SJCRH30 (cell line): ENCODE data around the gene RASA3. TPM values are rescaled to one million over a fixed set of nuclear protein-coding genes. Genes with fewer than 3 reads are reported as not detected.
"Not testable (repeated sequence)": the region's sequence is repeated elsewhere in the genome, so short reads cannot be mapped to it uniquely, and the experiment has no call there.

Experiments
- DNase-seq, 2 experiments: peaks; one replicate each; pipeline ENCODE4 v3.0.0-alpha.2; 2015 to 2020
- H3K27ac ChIP-seq: fragments of 250-450 bp; sonication (Bioruptor Pico); 2 replicates; pipeline ENCODE4 v1.5.1; 2020; ENCODE audit warnings: mild to moderate bottlenecking, moderate library complexity
- H3K27me3 ChIP-seq: fragments of 250-450 bp; sonication (Bioruptor Pico); 2 replicates; pipeline ENCODE4 v1.5.1; 2020; ENCODE audit warnings: mild to moderate bottlenecking, moderate library complexity
- H3K36me3 ChIP-seq: fragments of 250-450 bp; sonication (Bioruptor Pico); 2 replicates; pipeline ENCODE4 v1.5.1; 2020; ENCODE audit warnings: mild to moderate bottlenecking, moderate library complexity
- H3K4me1 ChIP-seq: fragments of 250-450 bp; sonication (Bioruptor Pico); 2 replicates; pipeline ENCODE4 v1.5.1; 2020; ENCODE audit warnings: mild to moderate bottlenecking, moderate library complexity
- H3K4me3 ChIP-seq: fragments of 250-450 bp; sonication (Bioruptor Pico); 2 replicates; pipeline ENCODE4 v1.5.1; 2020; ENCODE audit warnings: mild to moderate bottlenecking, moderate library complexity
- H3K9me3 ChIP-seq: fragments of 250-450 bp; sonication (Bioruptor Pico); replicated peaks from 2 replicates; pipeline ENCODE4 v1.5.1; 2020; ENCODE audit warnings: mild to moderate bottlenecking, moderate library complexity
- total RNA-seq: library from RNA; depleted of rRNA; stranded (reverse); fragments of >200 nt; shearing (Covaris generic); gene quantifications from 2 replicates; pipeline ENCODE4 v1.2.3, GENCODE V29; 2014

The RASA3 gene
- total RNA-seq, 1 experiment from 2014 or later, result 20.5 TPM

DNA sequence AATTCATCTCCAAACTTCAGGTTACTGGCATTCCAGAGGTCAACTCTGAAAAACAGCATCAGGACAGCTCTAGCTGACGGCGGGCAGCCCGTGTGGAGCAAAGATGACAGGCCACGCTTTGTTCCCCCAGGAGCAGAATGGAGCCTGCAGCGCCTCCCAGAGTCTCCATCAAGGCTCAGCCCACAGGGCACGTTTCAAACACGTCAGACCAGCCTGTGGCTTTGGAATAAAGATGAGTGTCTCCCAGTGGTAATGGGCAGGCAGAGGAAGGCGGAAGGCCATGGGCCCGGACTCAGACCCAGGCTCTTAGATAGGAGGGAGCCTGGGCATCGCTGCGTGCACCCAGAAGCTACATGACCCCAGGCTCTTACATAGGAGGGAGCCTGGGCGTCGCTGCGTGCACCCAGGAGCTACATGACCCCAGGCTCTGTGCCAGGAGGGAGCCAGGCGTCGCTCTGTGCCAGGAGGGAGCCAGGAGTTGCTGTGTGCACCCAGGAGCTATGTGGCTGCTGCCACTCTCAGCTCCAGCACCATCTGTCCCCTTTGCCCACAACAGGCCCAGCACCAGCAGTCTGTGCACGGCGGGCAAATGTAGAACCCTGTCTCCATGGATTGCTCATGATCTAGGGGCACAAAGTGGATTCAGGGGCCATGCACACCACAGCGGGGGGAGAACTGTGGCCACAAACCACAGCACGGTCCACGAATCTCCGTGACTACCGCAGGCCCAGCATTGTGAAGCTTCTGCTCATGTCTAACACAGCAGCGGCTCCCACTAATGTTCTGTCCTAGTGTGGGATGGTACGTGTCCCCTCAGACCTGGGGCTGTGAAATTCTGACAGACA is 110.7 kb downstream of the RASA3 start:
- H3K9me3 ChIP-seq, result no peaks in the 10 kb centered on the region
- H3K27me3 ChIP-seq, result no peaks in the 10 kb centered on the region
- no peak overlapping the region for H3K4me3 ChIP-seq
- peaks cover 4% of the 10 kb centered on the region; the same call in 1 of the 2 replicates for H3K36me3 ChIP-seq
- H3K4me1 ChIP-seq, result peaks cover 16% of the 10 kb centered on the region
- no peak overlapping the region for H3K27ac ChIP-seq
- DNase-seq, result no peak

DNA sequence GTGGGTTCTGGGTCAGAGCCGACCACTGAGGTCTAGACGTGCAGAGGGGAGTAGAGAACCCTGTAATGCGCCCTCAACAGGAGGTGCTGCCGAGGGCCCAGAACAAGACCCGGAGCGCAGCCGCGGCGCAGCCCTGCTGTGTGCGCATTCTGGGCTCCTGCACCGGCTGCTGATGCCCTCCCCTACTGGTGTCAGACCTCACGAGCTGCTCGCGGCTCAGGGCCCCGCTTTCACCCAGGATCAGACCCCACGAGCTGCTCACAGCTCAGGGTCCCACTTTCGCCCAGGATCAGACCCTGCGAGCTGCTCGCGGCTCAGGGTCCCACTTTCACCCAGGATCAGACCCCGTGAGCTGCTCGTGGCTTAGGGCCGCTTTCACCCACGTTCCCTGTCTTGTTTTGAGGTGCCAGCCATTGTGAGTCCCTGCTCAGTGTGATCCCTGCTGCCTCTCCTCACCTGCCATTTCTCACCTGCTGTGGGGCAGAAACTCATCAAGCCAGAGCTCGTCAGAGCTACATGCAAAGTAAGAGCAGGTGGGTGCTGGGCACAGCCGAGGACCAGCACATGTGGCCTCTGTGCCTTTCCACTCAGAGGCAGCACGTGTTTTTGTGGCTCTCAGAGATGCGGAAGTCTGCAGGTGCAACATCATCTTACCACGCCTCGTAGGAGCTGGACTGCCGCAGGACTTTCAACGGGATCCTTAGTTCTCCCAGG is 111.5 kb downstream of the RASA3 start:
- DNase-seq, result no peak
- Histone ChIP-seq H3K36me3 (peaks cover 5% of the 10 kb centered on the region; the same call in 1 of the 2 replicates), H3K9me3 (no peaks in the 10 kb centered on the region)

DNA sequence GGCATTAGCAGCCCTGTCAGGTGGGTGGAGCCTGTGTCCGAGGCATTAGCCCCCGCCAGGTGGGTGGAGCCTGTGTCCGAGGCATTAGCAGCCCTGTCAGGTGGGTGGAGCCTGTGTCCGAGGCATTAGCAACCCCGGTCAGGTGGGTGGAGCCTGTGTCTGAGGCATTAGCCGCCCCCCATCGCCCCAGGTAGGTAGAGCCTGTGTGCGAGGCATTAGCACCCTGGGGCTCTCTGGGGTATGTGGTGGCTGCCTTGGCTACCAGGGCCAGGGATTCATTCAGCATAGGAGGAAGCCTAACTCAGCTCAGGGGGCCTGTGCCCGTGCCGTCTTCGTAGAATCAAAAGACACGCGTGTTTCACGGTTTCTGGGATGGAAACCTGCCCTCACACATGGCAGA is 112.3 kb downstream of the RASA3 start:
- H3K27me3 ChIP-seq, H3K9me3 ChIP-seq, DNase-seq, H3K4me3 ChIP-seq, H3K36me3 ChIP-seq, H3K27ac ChIP-seq, H3K4me1 ChIP-seq: not testable (repeated sequence)

More for the DNA sequence above, 111.5 kb downstream of the RASA3 start:
- Histone ChIP-seq H3K27ac (no peak overlapping the region), H3K27me3 (no peaks in the 10 kb centered on the region), H3K4me3 (no peak overlapping the region), H3K4me1 (peaks cover 8% of the 10 kb centered on the region)

DNA sequence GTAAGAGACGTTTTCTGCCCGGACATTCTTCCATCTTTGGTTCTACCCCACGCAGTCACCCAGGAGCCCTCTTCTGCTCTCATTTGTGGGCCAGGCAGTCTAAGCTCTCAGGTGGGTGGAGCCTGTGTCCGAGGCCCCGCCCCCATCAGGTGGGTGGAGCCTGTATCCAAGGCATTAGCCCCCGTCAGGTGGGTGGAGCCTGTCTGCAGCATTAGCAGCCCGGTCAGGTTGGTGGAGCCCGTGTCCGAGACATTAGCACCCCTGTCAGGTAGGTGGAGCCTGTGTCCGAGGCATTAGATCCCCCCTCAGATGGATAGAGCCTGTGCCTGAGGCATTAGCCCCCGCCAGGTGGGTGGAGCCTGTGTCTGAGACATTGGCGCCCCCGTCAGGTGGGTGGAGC is 113.1 kb downstream of the RASA3 start:
- H3K4me3 ChIP-seq, result no peak overlapping the region
- no peaks in the 10 kb centered on the region for H3K4me1 ChIP-seq
- H3K36me3 ChIP-seq, result peaks cover 5% of the 10 kb centered on the region; the same call in 1 of the 2 replicates
- no peaks in the 10 kb centered on the region for H3K9me3 ChIP-seq
- H3K27ac ChIP-seq, result no peak overlapping the region
- DNase-seq, result peak; percentile 17 to 34
- H3K27me3 ChIP-seq, result no peaks in the 10 kb centered on the region

DNA sequence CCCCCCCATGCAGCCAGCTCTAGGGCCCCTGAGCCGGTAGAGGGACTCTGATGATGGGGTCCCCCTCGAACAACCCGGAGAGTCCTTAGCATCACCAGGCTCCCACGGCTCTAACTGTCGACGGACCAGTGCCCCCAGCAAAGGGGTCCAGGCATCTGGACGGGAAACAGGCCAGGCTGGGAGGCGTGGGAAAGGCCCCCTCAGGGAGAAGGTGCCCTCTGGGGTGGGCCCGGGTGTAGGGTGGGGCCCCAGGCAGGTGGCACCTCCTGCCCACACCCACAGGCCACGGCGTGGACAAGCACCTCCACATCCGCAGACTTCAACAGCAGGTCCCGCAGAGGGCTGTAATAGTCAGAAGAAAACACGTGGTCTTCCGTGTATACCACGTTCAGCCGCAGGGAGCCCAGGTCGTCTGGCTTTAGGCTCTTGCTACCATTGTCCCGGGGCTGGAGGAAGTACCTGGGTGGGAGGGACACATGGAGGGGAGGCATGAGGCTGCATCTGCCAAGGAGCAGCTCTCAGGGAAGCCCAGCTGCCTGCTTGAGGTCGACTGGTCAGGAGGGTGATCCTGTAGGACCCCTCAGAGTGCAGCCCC is 113.9 kb downstream of the RASA3 start:
- DNase-seq, result no peak
- H3K36me3 ChIP-seq, result peaks cover 5% of the 10 kb centered on the region; the same call in 1 of the 2 replicates
- H3K4me3 ChIP-seq, result no peak overlapping the region
- H3K9me3 ChIP-seq, result no peaks in the 10 kb centered on the region
- no peaks in the 10 kb centered on the region for H3K27me3 ChIP-seq
- no peak overlapping the region for H3K27ac ChIP-seq
- H3K4me1 ChIP-seq, result no peaks in the 10 kb centered on the region

DNA sequence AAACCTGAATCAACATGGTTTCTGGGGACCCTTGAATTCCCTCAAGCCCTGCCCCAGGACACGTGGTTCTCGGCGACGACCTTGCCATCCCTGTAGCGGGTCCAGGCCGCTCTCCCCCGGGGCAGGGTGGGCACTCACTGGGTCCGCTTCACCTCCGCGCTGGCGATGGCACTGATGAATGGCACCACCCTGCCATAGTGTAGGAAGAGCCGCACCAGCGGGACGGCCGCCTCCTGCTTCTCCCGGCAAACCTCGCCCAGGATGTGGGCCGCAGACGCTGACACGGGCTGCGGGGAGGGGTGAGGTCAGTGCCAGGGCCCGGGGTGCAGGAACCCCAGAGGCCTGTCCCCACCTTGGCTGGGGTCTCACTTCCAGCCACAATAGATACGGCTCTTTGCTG is 114.5 kb downstream of the RASA3 start:
- H3K9me3 ChIP-seq, result no peaks in the 10 kb centered on the region
- H3K4me3 ChIP-seq, result no peak overlapping the region
- H3K4me1 ChIP-seq, result no peaks in the 10 kb centered on the region
- H3K36me3 ChIP-seq, result peaks cover 5% of the 10 kb centered on the region; the same call in 1 of the 2 replicates
- no peaks in the 10 kb centered on the region for H3K27me3 ChIP-seq
- DNase-seq, result no peak
- no peak overlapping the region for H3K27ac ChIP-seq

DNA sequence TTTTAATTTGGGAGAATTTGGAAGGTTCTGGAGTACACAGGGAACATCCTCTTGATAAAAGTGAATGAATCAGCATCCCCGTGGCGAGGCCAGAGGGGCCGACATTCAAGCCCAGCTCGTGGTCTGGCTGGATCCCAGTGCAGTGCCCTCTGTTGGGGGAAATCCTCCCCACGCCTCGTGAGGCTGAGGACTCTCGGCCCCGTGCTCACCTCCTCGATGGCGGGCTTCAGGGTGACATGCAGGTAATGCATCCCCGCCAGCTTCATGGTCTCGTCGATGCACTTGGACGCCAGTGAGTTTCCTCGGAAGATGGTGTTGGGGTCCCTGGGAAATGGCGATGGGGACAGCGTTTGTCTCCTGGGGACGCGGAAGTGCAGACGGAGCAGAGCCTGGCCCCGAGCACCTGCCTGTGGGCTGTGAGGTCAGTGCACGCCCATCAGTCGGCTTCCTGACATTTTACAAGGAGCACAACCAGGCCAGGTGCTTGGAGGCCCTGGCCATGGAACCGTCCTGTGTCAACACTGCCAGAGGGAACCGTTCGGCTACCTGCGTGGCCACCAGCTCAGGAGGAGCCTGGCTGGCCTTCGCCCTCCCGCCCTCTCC is 115.3 kb downstream of the RASA3 start:
- Histone ChIP-seq H3K27me3 (no peaks in the 10 kb centered on the region), H3K4me1 (no peaks in the 10 kb centered on the region), H3K9me3 (no peaks in the 10 kb centered on the region), H3K36me3 (peaks cover 5% of the 10 kb centered on the region; the same call in 1 of the 2 replicates), H3K4me3 (no peak overlapping the region), H3K27ac (no peak overlapping the region)
- DNase-seq, result peak in 1 of 2 experiments; percentile 19

DNA sequence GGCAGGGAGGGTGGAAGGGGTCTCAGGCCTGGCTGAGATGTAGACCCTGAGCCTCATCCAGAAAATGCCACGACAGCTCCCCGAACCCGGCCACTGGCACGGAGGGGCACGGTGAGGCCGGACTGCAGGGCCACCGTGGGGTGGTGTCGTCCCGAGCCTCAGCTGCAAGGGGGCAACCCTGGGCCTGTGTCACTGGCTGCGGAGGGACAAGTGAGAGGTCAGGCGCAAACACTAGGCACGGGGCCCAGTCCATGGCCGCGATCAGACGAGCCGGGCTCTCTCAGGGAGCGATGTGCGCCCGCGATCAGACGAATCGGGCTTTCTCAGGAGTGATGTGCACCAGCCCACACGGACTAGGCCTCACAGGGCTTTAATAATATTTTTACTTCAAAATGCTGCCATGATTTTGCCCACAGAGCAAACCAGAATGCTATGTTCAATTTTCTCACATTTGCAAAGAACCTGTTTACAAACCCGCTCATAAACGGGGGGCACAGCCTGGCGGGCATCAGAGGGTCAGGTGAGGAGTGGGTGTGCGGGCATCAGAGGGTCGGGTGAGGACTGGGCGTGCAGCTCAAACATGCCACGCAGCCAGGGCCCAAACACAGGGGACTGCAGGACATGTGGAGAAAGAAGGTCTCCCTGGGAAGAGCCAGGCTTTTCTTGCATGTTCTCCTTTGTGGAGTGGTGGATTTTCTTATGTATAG is 115.9 kb downstream of the RASA3 start:
- Histone ChIP-seq H3K9me3 (no peaks in the 10 kb centered on the region), H3K27me3 (no peaks in the 10 kb centered on the region), H3K36me3 (peaks cover 5% of the 10 kb centered on the region; the same call in 1 of the 2 replicates), H3K4me3 (no peak overlapping the region), H3K4me1 (no peaks in the 10 kb centered on the region), H3K27ac (no peak overlapping the region)
- DNase-seq, result no peak

DNA sequence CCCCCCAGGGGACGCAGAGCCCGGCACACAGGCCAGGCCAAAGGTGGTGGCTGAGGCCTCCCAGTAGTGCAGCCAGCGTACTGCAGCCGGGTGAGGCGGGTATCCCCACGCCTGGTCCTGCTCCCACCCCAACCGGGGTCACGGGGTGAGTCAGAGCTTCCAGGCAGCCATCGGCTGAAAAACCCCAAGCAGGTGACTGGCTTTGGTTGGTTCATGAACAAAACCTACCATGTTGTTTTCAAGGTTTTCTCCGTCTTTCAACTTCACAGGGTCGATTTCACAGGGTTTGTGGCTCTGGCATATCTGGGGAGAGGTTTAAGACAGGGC is 116.5 kb downstream of the RASA3 start:
- Histone ChIP-seq H3K36me3 (peaks cover 5% of the 10 kb centered on the region; the same call in 1 of the 2 replicates), H3K27me3 (no peaks in the 10 kb centered on the region), H3K4me1 (no peaks in the 10 kb centered on the region), H3K27ac (no peak overlapping the region), H3K9me3 (no peaks in the 10 kb centered on the region), H3K4me3 (no peak overlapping the region)
- no peak for DNase-seq

DNA sequence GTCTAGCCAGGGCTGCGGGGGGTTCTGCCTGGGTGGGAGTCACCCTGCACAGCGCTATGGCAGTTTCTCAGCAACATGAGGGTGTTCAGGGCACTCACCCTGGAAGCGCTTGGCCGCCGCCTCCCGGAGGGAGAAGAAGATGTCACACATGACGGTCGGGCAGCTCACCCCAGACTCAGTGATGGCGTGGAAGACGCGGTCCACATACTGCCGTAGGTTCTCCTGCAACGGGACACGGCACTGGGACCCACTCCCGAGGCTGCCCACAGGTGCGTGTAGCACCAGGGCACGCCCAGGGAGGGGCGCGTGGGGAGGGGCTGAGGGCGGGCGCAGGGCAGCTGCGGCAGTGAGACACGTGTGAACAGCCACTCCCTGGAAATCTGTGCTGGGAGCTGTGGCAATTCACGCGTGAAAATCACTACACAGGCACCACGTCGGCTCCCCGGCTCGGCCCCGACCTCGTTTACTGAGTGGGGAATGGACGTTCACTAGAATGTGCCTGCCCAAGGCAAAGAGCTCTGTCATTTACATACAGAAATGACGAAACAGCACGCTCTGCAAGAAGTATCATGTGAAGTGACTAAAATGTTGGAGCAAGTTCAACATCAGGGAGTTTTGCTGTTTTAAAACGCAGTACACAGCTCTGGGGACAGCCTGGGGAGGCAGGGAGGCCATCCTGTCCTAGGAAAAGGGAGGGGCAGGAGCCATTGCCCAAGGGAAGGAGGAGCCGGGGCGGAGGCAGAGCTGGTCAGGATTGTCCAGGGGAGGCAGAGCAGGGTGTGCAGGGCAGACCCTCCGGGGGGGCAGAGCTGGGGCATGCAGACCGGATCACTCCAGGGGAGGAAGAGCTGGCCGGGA is 117.1 kb downstream of the RASA3 start:
- H3K36me3 ChIP-seq, result peaks cover 5% of the 10 kb centered on the region; the same call in 1 of the 2 replicates
- DNase-seq, result no peak
- no peaks in the 10 kb centered on the region for H3K27me3 ChIP-seq
- H3K4me1 ChIP-seq, result no peaks in the 10 kb centered on the region
- H3K27ac ChIP-seq, result no peak overlapping the region
- no peaks in the 10 kb centered on the region for H3K9me3 ChIP-seq
- no peak overlapping the region for H3K4me3 ChIP-seq

DNA sequence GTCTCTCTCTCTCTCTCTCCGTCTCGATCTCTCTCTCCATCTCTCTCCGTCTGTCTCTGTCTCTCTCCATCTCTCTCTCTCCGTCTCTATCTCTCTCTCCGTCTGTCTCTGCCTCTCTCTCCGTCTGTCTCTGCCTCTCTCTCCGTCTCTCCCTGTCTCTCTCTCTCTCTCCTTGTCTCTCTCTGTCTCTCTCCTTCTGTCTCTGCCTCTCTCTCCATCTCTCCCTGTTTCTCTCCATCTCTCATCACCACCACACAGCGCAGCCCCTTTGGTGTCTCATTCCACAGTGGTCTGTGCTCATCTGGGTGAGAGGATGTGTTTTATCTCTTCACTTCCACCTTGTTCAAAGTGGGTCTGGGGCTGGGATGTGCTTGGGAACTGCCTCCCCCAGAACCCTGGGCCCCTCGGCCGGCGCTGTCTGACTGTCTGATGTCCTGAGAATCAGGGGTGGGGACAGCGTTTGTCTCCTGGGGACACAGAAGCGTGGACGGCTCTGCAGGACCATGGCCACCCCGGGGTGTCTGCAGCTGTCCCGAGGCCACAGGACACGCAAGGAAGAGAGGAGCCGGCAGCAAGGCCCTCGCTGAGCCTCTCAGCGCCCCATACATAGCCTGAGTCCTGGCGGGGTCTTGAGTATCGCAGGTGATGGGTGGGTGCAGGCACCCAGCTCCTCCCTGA is 118.3 kb downstream of the RASA3 start:
- Histone ChIP-seq H3K27ac (no peak overlapping the region), H3K4me1 (no peaks in the 10 kb centered on the region), H3K36me3 (peaks cover 5% of the 10 kb centered on the region; the same call in 1 of the 2 replicates), H3K9me3 (no peaks in the 10 kb centered on the region), H3K4me3 (no peak overlapping the region), H3K27me3 (no peaks in the 10 kb centered on the region)
- DNase-seq, result no peak

DNA sequence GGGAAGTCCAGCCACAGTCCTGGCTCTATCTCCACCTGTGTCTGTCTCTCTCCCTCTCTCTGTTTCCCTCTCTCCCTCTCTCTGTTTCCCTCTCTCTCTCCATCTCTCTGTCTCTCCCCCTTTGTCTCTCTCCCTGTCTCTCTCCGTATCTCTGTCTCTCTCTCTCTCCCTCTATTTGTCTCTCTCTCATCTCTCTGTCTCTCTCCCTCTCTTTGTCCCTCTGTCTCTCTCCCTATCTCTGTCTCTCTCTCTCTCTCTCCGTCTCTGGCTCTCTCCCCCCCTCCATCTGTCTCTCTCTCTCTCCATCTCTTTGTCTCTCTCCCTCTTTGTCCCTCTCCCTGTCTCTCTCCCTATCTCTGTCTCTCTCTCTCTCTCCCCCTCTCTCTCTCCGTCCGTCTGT is 119.1 kb downstream of the RASA3 start:
- H3K4me1 ChIP-seq, result no peaks in the 10 kb centered on the region
- DNase-seq, result no peak
- H3K4me3 ChIP-seq, result no peak overlapping the region
- peaks cover 5% of the 10 kb centered on the region; the same call in 1 of the 2 replicates for H3K36me3 ChIP-seq
- no peaks in the 10 kb centered on the region for H3K27me3 ChIP-seq
- H3K27ac ChIP-seq, result no peak overlapping the region
- H3K9me3 ChIP-seq, result no peaks in the 10 kb centered on the region

DNA sequence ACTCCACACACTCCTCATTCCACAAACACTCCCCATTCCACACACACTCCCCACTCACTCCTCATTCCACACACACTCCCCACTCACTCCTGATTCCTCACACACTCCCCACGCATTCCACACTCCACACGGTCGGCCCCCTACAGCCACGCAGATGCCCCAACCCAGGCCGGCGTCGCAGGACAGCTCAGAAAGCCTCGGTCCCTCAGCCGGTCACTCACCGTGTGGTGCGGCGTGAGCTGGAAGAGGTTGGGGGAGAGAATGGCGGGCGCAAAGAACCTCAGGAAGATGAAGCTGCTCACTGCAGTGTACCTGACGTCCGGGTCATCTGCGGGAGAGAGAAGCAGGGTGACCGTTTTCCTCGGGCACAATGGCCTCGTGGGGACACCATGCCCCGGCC is 119.5 kb downstream of the RASA3 start:
- no peak overlapping the region for H3K4me3 ChIP-seq
- H3K4me1 ChIP-seq, result no peaks in the 10 kb centered on the region
- no peak overlapping the region for H3K27ac ChIP-seq
- DNase-seq, result no peak
- H3K9me3 ChIP-seq, result no peaks in the 10 kb centered on the region
- H3K27me3 ChIP-seq, result no peaks in the 10 kb centered on the region
- H3K36me3 ChIP-seq, result peaks cover 5% of the 10 kb centered on the region; the same call in 1 of the 2 replicates
